ENCODE measurements around the gene FKBP1C.

Gene FKBP1C

GRCh38 chr6:63180367-63180766, 30.9 kb upstream of the FKBP1C start:
- Histone ChIP-seq H3K79me2 (ENCODE audit: low read length) (no peaks in the 10 kb centered on the region), H3K4me1 (ENCODE audit: low read length) (no peaks in the 10 kb centered on the region), H3K9ac (ENCODE audit: low read length) (no peak overlapping the region), H3K9me2 (replicated peaks; ENCODE audit: insufficient read depth, low read length) (no peaks in the 10 kb centered on the region), H3K4me3 (ENCODE audit: low read length) (no peak overlapping the region), H2AFZ (ENCODE audit: low read length) (no peak overlapping the region), H3K9me3 (replicated peaks; ENCODE audit: insufficient read depth, low read length) (no peaks in the 10 kb centered on the region), H3F3A (ENCODE audit: insufficient read depth, low read length) (no peaks in the 10 kb centered on the region), H3K4me2 (ENCODE audit: low read depth, low read length) (no peak overlapping the region), H3K27ac (ENCODE audit: low read length) (no peak overlapping the region), H4K20me1 (ENCODE audit: insufficient read depth, low read length) (no peaks in the 10 kb centered on the region), H3K36me3 (replicated peaks; ENCODE audit: insufficient read depth, low read length) (no peaks in the 10 kb centered on the region), H3K27me3 (replicated peaks; ENCODE audit: insufficient read depth, low read length) (no peaks in the 10 kb centered on the region)
- TF ChIP-seq CTCF (IDR thresholded peaks at IDR 0.05; ENCODE audit: low read length), result no peak
- TF ChIP-seq EZH2 (optimal IDR thresholded peaks at IDR 0.05; ENCODE audit: low read depth, low read length), result no peak
- no peak for TF ChIP-seq EZH2phosphoT487 (IDR thresholded peaks at IDR 0.05; ENCODE audit: low read length)
- DNase-seq, result no peak

GRCh38 chr6:63186970-63187369, 24.3 kb upstream of the FKBP1C start:
- Histone ChIP-seq H2AFZ (ENCODE audit: low read length) (no peak overlapping the region), H3K79me2 (ENCODE audit: low read length) (no peaks in the 10 kb centered on the region), H3K27me3 (replicated peaks; ENCODE audit: insufficient read depth, low read length) (no peaks in the 10 kb centered on the region), H3K27ac (ENCODE audit: low read length) (no peak overlapping the region), H4K20me1 (ENCODE audit: insufficient read depth, low read length) (no peaks in the 10 kb centered on the region), H3F3A (ENCODE audit: insufficient read depth, low read length) (no peaks in the 10 kb centered on the region), H3K9me2 (replicated peaks; ENCODE audit: insufficient read depth, low read length) (no peaks in the 10 kb centered on the region), H3K9me3 (replicated peaks; ENCODE audit: insufficient read depth, low read length) (no peaks in the 10 kb centered on the region), H3K4me1 (ENCODE audit: low read length) (no peaks in the 10 kb centered on the region), H3K4me3 (ENCODE audit: low read length) (no peak overlapping the region), H3K4me2 (ENCODE audit: low read depth, low read length) (no peak overlapping the region), H3K36me3 (replicated peaks; ENCODE audit: insufficient read depth, low read length) (no peaks in the 10 kb centered on the region), H3K9ac (ENCODE audit: low read length) (no peak overlapping the region)
- no peak for TF ChIP-seq CTCF (IDR thresholded peaks at IDR 0.05; ENCODE audit: low read length)
- TF ChIP-seq EZH2 (optimal IDR thresholded peaks at IDR 0.05; ENCODE audit: low read depth, low read length), result no peak
- TF ChIP-seq EZH2phosphoT487 (IDR thresholded peaks at IDR 0.05; ENCODE audit: low read length), result no peak
- no peak for DNase-seq

- TF ChIP-seq EZH2phosphoT487 (IDR thresholded peaks at IDR 0.05; ENCODE audit: low read length) (no peak), EZH2 (optimal IDR thresholded peaks at IDR 0.05; ENCODE audit: low read depth, low read length) (no peak), CTCF (IDR thresholded peaks at IDR 0.05; ENCODE audit: low read length) (no peak)
- Histone ChIP-seq H3K36me3 (replicated peaks; ENCODE audit: insufficient read depth, low read length) (no peaks in the 10 kb centered on the region), H4K20me1 (ENCODE audit: insufficient read depth, low read length) (no peaks in the 10 kb centered on the region), H3K9me2 (replicated peaks; ENCODE audit: insufficient read depth, low read length) (no peaks in the 10 kb centered on the region), H3K4me1 (ENCODE audit: low read length) (no peaks in the 10 kb centered on the region), H3K27ac (ENCODE audit: low read length) (no peak overlapping the region), H3K9ac (ENCODE audit: low read length) (no peak overlapping the region), H3K9me3 (replicated peaks; ENCODE audit: insufficient read depth, low read length) (no peaks in the 10 kb centered on the region), H3K27me3 (replicated peaks; ENCODE audit: insufficient read depth, low read length) (no peaks in the 10 kb centered on the region), H3K4me2 (ENCODE audit: low read depth, low read length) (no peak overlapping the region), H3K4me3 (ENCODE audit: low read length) (no peak overlapping the region), H2AFZ (ENCODE audit: low read length) (no peak overlapping the region), H3F3A (ENCODE audit: insufficient read depth, low read length) (no peaks in the 10 kb centered on the region), H3K79me2 (ENCODE audit: low read length) (no peaks in the 10 kb centered on the region)
- no peak for DNase-seq
Measured at GRCh38 chr6:63188828-63189227, 22.4 kb upstream of the FKBP1C start.

Data from MM.1S (cell line).